CD14-positive monocyte (primary cell): ENCODE results near the gene IRF6. TPM values are rescaled to one million over a fixed set of nuclear protein-coding genes. Genes with fewer than 3 reads are reported as not detected.

Experiments used
- DNase-seq, 3 donors: peaks; one replicate each; pipeline ENCODE4 v3.0.0-alpha.2; 2011 to 2022
- H2AFZ ChIP-seq: 2 replicates; pipeline ENCODE4 v1.6.0; 2012; ENCODE audit warnings: mild to moderate bottlenecking, low read depth, low read length, inconsistent platforms; ENCODE audit not compliant: insufficient read depth, poor library complexity, severe bottlenecking
- H3K27ac ChIP-seq, 2 donors: 1 replicate in 1 of 2; 2 replicates in 1 of 2; pipeline ENCODE4 v1.5.1; 2012 to 2013; ENCODE audit warnings: low read length in 2 of 2, control low read depth in 1 of 2, inconsistent platforms in 1 of 2, low read depth in 1 of 2, mild to moderate bottlenecking in 1 of 2
- H3K27me3 ChIP-seq, 2 donors: one replicate each; pipeline versions ENCODE4 v1.6.0 to v1.6.1; 2011 to 2013; ENCODE audit warnings: low read length in 2 of 2; ENCODE audit not compliant: control insufficient read depth in 2 of 2, insufficient read depth in 2 of 2
- H3K36me3 ChIP-seq, 2 donors: replicated peaks in 1 of 2; 1 replicate in 1 of 2; 2 replicates in 1 of 2; pipeline versions ENCODE4 v1.5.1 to v1.6.1; 2012 to 2013; ENCODE audit warnings: low read length in 2 of 2, control low read depth in 1 of 2, inconsistent platforms in 1 of 2, mild to moderate bottlenecking in 1 of 2; ENCODE audit not compliant: insufficient read depth in 2 of 2, control insufficient read depth in 1 of 2
- H3K4me1 ChIP-seq, 2 donors: 1 replicate in 1 of 2; 2 replicates in 1 of 2; pipeline versions ENCODE4 v1.5.1 to v1.6.1; 2012 to 2013; ENCODE audit warnings: low read length in 2 of 2, control low read depth in 1 of 2, inconsistent platforms in 1 of 2, mild to moderate bottlenecking in 1 of 2, moderate library complexity in 1 of 2; ENCODE audit not compliant: insufficient read depth in 2 of 2, control insufficient read depth in 1 of 2
- H3K4me2 ChIP-seq: replicated peaks from 2 replicates; pipeline ENCODE3; 2012; ENCODE audit warnings: low read length, moderate library complexity, mild to moderate bottlenecking; ENCODE audit not compliant: poor library complexity, severe bottlenecking; ENCODE audit errors: extremely low read depth
- H3K4me3 ChIP-seq, 3 experiments: fragments of 200-600 bp in 1 of 3; sonication (generic) in 1 of 3; replicated peaks in 1 of 3; 1 replicate in 2 of 3; 2 replicates in 1 of 3; pipeline ENCODE4 v1.5.1; 2011 to 2013; ENCODE audit warnings: low read length in 3 of 3, mild to moderate bottlenecking in 3 of 3, control low read depth in 2 of 3, low read depth in 2 of 3, inconsistent platforms in 1 of 3, moderate library complexity in 1 of 3
- H3K79me2 ChIP-seq: 2 replicates; pipeline ENCODE4 v1.6.0; 2012; ENCODE audit warnings: mild to moderate bottlenecking, control low read depth, inconsistent platforms, low read length, moderate library complexity; ENCODE audit not compliant: insufficient read depth
- H3K9ac ChIP-seq: 2 replicates; pipeline ENCODE4 v1.6.0; 2017; ENCODE audit warnings: low read length, mild to moderate bottlenecking; ENCODE audit not compliant: insufficient read depth, poor library complexity, severe bottlenecking
- H3K9me3 ChIP-seq, 2 donors: replicated peaks in 1 of 2; 1 replicate in 1 of 2; 2 replicates in 1 of 2; pipeline versions ENCODE4 v1.5.1 to v1.6.1; 2012 to 2013; ENCODE audit warnings: low read length in 2 of 2, control low read depth in 1 of 2; ENCODE audit not compliant: control insufficient read depth in 1 of 2, insufficient read depth in 1 of 2
- H4K20me1 ChIP-seq: 2 replicates; pipeline ENCODE4 v1.6.0; 2012; ENCODE audit warnings: mild to moderate bottlenecking, low read length, control low read depth, moderate library complexity; ENCODE audit not compliant: insufficient read depth
- H3K27ac Mint-ChIP-seq, 7 donors: one replicate each; pipeline ENCODE4 v1.8.0; 2020; ENCODE audit warnings: mild to moderate bottlenecking in 7 of 7, mixed read lengths in 7 of 7, moderate library complexity in 6 of 7, inconsistent platforms in 2 of 7
- H3K27me3 Mint-ChIP-seq, 3 donors: one replicate each; pipeline ENCODE4 v1.8.0; 2021 to 2022; ENCODE audit warnings: low read depth in 3 of 3, mild to moderate bottlenecking in 3 of 3, mixed read lengths in 3 of 3, moderate library complexity in 3 of 3, inconsistent platforms in 1 of 3
- H3K36me3 Mint-ChIP-seq, 2 donors: one replicate each; pipeline ENCODE4 v1.8.0; 2020; ENCODE audit warnings: mixed read lengths in 2 of 2, inconsistent platforms in 1 of 2, mild to moderate bottlenecking in 1 of 2
- H3K4me1 Mint-ChIP-seq: one replicate; pipeline ENCODE4 v1.8.0; 2020; ENCODE audit warnings: mild to moderate bottlenecking, mixed read lengths
- H3K4me3 Mint-ChIP-seq, 2 donors: one replicate each; pipeline ENCODE4 v1.8.0; 2020; ENCODE audit warnings: mild to moderate bottlenecking in 2 of 2, mixed read lengths in 2 of 2, moderate library complexity in 1 of 2
- H3K9me3 Mint-ChIP-seq, 7 donors: one replicate each; pipeline ENCODE4 v1.8.0; 2020 to 2022; ENCODE audit warnings: mixed read lengths in 7 of 7, mild to moderate bottlenecking in 6 of 7, moderate library complexity in 6 of 7, inconsistent platforms in 2 of 7
- CTCF ChIP-seq: fragments of 200-600 bp; IDR thresholded peaks from one replicate; pipeline ENCODE4 v1.8.0; 2022; ENCODE audit warnings: antibody characterized with exemption, mild to moderate bottlenecking
- whole genome bisulfite sequencing: methylation state at CpG from one replicate; pipeline ENCODE4 v1.1.5; 2013; ENCODE audit warnings: missing lambda C conversion rate; ENCODE audit not compliant: insufficient coverage; 5-methylcytosine and 5-hydroxymethylcytosine counted together
- intact Hi-C, 2 donors: fragments of 100-400 bp; cut with micrococcal nuclease; formaldehyde crosslinking; loops; one replicate each; pipeline versions ENCODE4 v1.15.0 to v1.15.1; 2023
- polyA plus RNA-seq, 3 donors: library from polyadenylated mRNA; depleted of rRNA in 1 of 3; unstranded in 2 of 3; stranded (reverse) in 1 of 3; fragments of 300-500 nt in 2 of 3; fragments of >200 nt in 1 of 3; fragmentation: Illumina TruSeq in 2 of 3; gene quantifications; 1 replicate in 2 of 3; 2 replicates in 1 of 3; pipeline ENCODE4 v1.2.3, GENCODE V29; 2012 to 2021

Gene IRF6
- polyA plus RNA-seq, 3 donors = 0.21 to 0.62 (median 0.35) TPM

- Histone ChIP-seq H3K36me3 (no peaks in the 10 kb centered on the region), H3K4me2 (no peak overlapping the region), H3K4me3 (no peak overlapping the region), H3K79me2 (no peaks in the 10 kb centered on the region), H2AFZ (no peak overlapping the region), H3K4me1 (peaks cover 13% of the 10 kb centered on the region in 2 donors), H3K27me3 (no peaks in the 10 kb centered on the region), H3K9ac (no peak overlapping the region), H3K9me3 (no peaks in the 10 kb centered on the region), H3K27ac (no peak overlapping the region), H4K20me1 (no peaks in the 10 kb centered on the region)
- Mint-ChIP-seq H3K4me3 (no peak overlapping the region), H3K27me3 (peaks cover 0 to 5% (median 2%) of the 10 kb centered on the region in 3 donors), H3K27ac (no peak overlapping the region), H3K36me3 (no peaks in the 10 kb centered on the region), H3K9me3 (no peaks in the 10 kb centered on the region), H3K4me1 (peaks cover 20% of the 10 kb centered on the region)
- intact Hi-C loops = no loop called here
- no peak for TF ChIP-seq CTCF
- WGBS = no CpG with 5 or more reads among the region's 1 CpG
- DNase-seq = no peak
These were observed 67.7 kb downstream of the IRF6 start for GRCh38 chr1:209738270-209738669.

GRCh38 chr1:209737118-209737505 is 68.8 kb downstream of the IRF6 start:
- intact Hi-C loops = no loop called here
- Mint-ChIP-seq H3K9me3 (no peaks in the 10 kb centered on the region), H3K4me3 (no peak overlapping the region), H3K27ac (no peak overlapping the region), H3K4me1 (peaks cover 27% of the 10 kb centered on the region), H3K27me3 (peaks cover 0 to 2% (median 2%) of the 10 kb centered on the region in 3 donors), H3K36me3 (no peaks in the 10 kb centered on the region)
- H3K27ac ChIP-seq = no peak overlapping the region
- WGBS = 90% methylated on average over 3 of the region's 5 CpGs
- no peaks in the 10 kb centered on the region for H3K9me3 ChIP-seq
- H3K27me3 ChIP-seq = no peaks in the 10 kb centered on the region
- H3K4me2 ChIP-seq = no peak overlapping the region
- peaks cover 19% of the 10 kb centered on the region in 2 donors for H3K4me1 ChIP-seq
- no peaks in the 10 kb centered on the region for H3K79me2 ChIP-seq
- H3K4me3 ChIP-seq = no peak overlapping the region
- no peak overlapping the region for H3K9ac ChIP-seq
- DNase-seq = no peak
- no peaks in the 10 kb centered on the region for H4K20me1 ChIP-seq
- TF ChIP-seq CTCF = no peak
- no peaks in the 10 kb centered on the region for H3K36me3 ChIP-seq
- H2AFZ ChIP-seq = no peak overlapping the region
